IMR-90 (cell line): ENCODE measurements around the gene INSYN1. TPM values are rescaled to one million over a fixed set of nuclear protein-coding genes. Genes with fewer than 3 reads are reported as not detected.

ENCODE experiments used
- ATAC-seq: fragments of 200-7000 bp; cut with Tn5 transposase; 2 replicates; pipeline ENCODE4 v1.9.1; 2020; ENCODE audit warnings: low read depth, mild to moderate bottlenecking, moderate library complexity
- BruUV-seq: library from RNA; stranded (reverse); fragments of 400-500 nt; replicated peaks from 2 replicates; lab custom pipeline; 2021; lab: Mats Ljungman, UMichigan
- CTCF ChIA-PET: fragments of 300-600 bp; formaldehyde crosslinking; extraction: SDS; loops from one replicate; lab custom pipeline; 2021; ENCODE audit warnings: antibody characterized with exemption; lab: Yijun Ruan, JAX
- POLR2A ChIA-PET: fragments of 300-600 bp; sonication (Branson Sonifier 250); formaldehyde crosslinking; loops from one replicate; lab custom pipeline; 2022; ENCODE audit warnings: antibody characterized with exemption; ENCODE audit not compliant: unreplicated experiment; lab: Charles Lee
- DNase-seq: peaks from one replicate; pipeline ENCODE4 v3.0.0; 2013
- H2AFZ ChIP-seq: replicated peaks from 2 replicates; pipeline ENCODE3; 2013; ENCODE audit warnings: low read length, mild to moderate bottlenecking; ENCODE audit not compliant: poor library complexity
- H2AK5ac ChIP-seq: 2 replicates; pipeline ENCODE4 v1.6.1; 2013; ENCODE audit warnings: low read depth, low read length, inconsistent platforms
- H2AK9ac ChIP-seq: replicated peaks from 2 replicates; pipeline ENCODE3; 2013; ENCODE audit warnings: mild to moderate bottlenecking, low read depth, low read length, moderate library complexity; ENCODE audit not compliant: poor library complexity
- H2BK120ac ChIP-seq: 2 replicates; pipeline ENCODE4 v1.6.1; 2013; ENCODE audit warnings: low read depth, low read length, inconsistent platforms
- H2BK15ac ChIP-seq: 3 replicates; pipeline ENCODE4 v1.6.1; 2013; ENCODE audit warnings: low read depth, low read length, inconsistent platforms
- H2BK20ac ChIP-seq: 2 replicates; pipeline ENCODE4 v1.6.1; 2013; ENCODE audit warnings: low read depth, mild to moderate bottlenecking, inconsistent platforms, low read length, moderate library complexity
- H2BK5ac ChIP-seq: 2 replicates; pipeline ENCODE4 v1.6.1; 2013; ENCODE audit warnings: mild to moderate bottlenecking, low read depth, low read length, inconsistent platforms; ENCODE audit not compliant: poor library complexity, severe bottlenecking
- H3K14ac ChIP-seq: replicated peaks from 2 replicates; pipeline ENCODE4 v1.6.1; 2013; ENCODE audit warnings: low read depth, low read length, inconsistent platforms
- H3K18ac ChIP-seq: 2 replicates; pipeline ENCODE4 v1.6.1; 2013; ENCODE audit warnings: low read depth, low read length, control low read depth
- H3K23ac ChIP-seq: 2 replicates; pipeline ENCODE4 v1.6.1; 2013; ENCODE audit warnings: low read depth, low read length, inconsistent platforms
- H3K27ac ChIP-seq: 2 replicates; pipeline ENCODE4 v1.5.1; 2013; ENCODE audit warnings: mild to moderate bottlenecking, control low read depth, low read length; ENCODE audit not compliant: insufficient read depth
- H3K27me3 ChIP-seq: 2 replicates; pipeline ENCODE4 v1.6.1; 2013; ENCODE audit warnings: low read length; ENCODE audit not compliant: control insufficient read depth, insufficient read depth
- H3K36me3 ChIP-seq: 2 replicates; pipeline ENCODE4 v1.6.1; 2013; ENCODE audit warnings: low read length, mixed read lengths; ENCODE audit not compliant: control insufficient read depth, insufficient read depth
- H3K4ac ChIP-seq: 2 replicates; pipeline ENCODE4 v1.6.1; 2013; ENCODE audit warnings: low read depth, low read length, inconsistent platforms
- H3K4me1 ChIP-seq: 2 replicates; pipeline ENCODE4 v1.6.1; 2013; ENCODE audit warnings: low read length, mixed read lengths; ENCODE audit not compliant: control insufficient read depth, insufficient read depth
- H3K4me2 ChIP-seq: 2 replicates; pipeline ENCODE4 v1.6.1; 2013; ENCODE audit warnings: low read depth, mild to moderate bottlenecking, control low read depth, low read length, moderate library complexity
- H3K4me3 ChIP-seq: 2 replicates; pipeline ENCODE4 v1.5.1; 2013; ENCODE audit warnings: low read depth, mild to moderate bottlenecking, control low read depth, low read length, moderate library complexity; ENCODE audit not compliant: insufficient read depth
- H3K56ac ChIP-seq: 2 replicates; pipeline ENCODE4 v1.6.1; 2013; ENCODE audit warnings: low read length, inconsistent platforms; ENCODE audit not compliant: insufficient read depth; ENCODE audit errors: extremely low read depth
- H3K79me1 ChIP-seq, 2 experiments: 2 replicates each; pipeline ENCODE4 v1.6.1; 2013; ENCODE audit warnings: low read length in 2 of 2, inconsistent platforms in 1 of 2, low read depth in 1 of 2
- H3K9ac ChIP-seq: 2 replicates; pipeline ENCODE4 v1.6.1; 2013; ENCODE audit warnings: low read depth, low read length, control low read depth
- H3K9me1 ChIP-seq: 2 replicates; pipeline ENCODE4 v1.6.1; 2013; ENCODE audit warnings: low read length, inconsistent platforms; ENCODE audit not compliant: insufficient read depth
- H3K9me3 ChIP-seq: 2 replicates; pipeline ENCODE4 v1.6.1; 2013; ENCODE audit warnings: low read length; ENCODE audit not compliant: control insufficient read depth, insufficient read depth
- H4K20me1 ChIP-seq: 2 replicates; pipeline ENCODE4 v1.6.1; 2013; ENCODE audit warnings: low read length, inconsistent platforms; ENCODE audit not compliant: insufficient read depth
- H4K5ac ChIP-seq: 2 replicates; pipeline ENCODE4 v1.6.1; 2013; ENCODE audit warnings: mild to moderate bottlenecking, low read depth, low read length, control low read depth
- H4K8ac ChIP-seq, 2 experiments: 2 replicates each; pipeline ENCODE4 v1.6.1; 2013; ENCODE audit warnings: low read depth in 2 of 2, low read length in 2 of 2, control low read depth in 1 of 2, inconsistent platforms in 1 of 2
- H4K91ac ChIP-seq: 2 replicates; pipeline ENCODE4 v1.6.1; 2013; ENCODE audit warnings: low read depth, low read length, inconsistent platforms; ENCODE audit not compliant: insufficient read depth
- BHLHE40 ChIP-seq: fragments of 150-350 bp; IDR thresholded peaks from 2 replicates; pipeline ENCODE4 v1.6.1; 2016; ENCODE audit warnings: mild to moderate bottlenecking, low read depth, low read length
- CEBPB ChIP-seq: IDR thresholded peaks from 2 replicates; pipeline ENCODE4 v1.6.1; 2012; ENCODE audit warnings: low read depth, low read length, improper control_type of control experiment
- CHD1 ChIP-seq: IDR thresholded peaks from 2 replicates; pipeline ENCODE4 v1.6.1; 2012; ENCODE audit warnings: low read depth, low read length, improper control_type of control experiment
- FOS ChIP-seq: fragments of 150-350 bp; IDR thresholded peaks from 2 replicates; pipeline ENCODE4 v1.6.1; 2016; ENCODE audit warnings: low read depth, low read length
- MAFK ChIP-seq: IDR thresholded peaks from 2 replicates; pipeline ENCODE4 v1.6.1; 2012; ENCODE audit warnings: low read depth, low read length, improper control_type of control experiment
- MAZ ChIP-seq: IDR thresholded peaks from 2 replicates; pipeline ENCODE4 v1.6.1; 2012; ENCODE audit warnings: low read depth, mild to moderate bottlenecking, low read length, improper control_type of control experiment, moderate library complexity, borderline replicate concordance
- RAD21 ChIP-seq: IDR thresholded peaks from 2 replicates; pipeline ENCODE4 v1.6.1; 2012; ENCODE audit warnings: low read length, improper control_type of control experiment
- RCOR1 ChIP-seq: IDR thresholded peaks from 2 replicates; pipeline ENCODE4 v1.6.1; 2012; ENCODE audit warnings: mild to moderate bottlenecking, low read length, improper control_type of control experiment; ENCODE audit not compliant: insufficient replicate concordance
- RFX5 ChIP-seq: IDR thresholded peaks from 2 replicates; pipeline ENCODE4 v1.8.0; 2012; ENCODE audit warnings: low read depth, mild to moderate bottlenecking, low read length, moderate library complexity
- whole genome bisulfite sequencing, 2 experiments: methylation state at CpG; one replicate each; pipeline versions ENCODE4 v1.1.5 to v1.1.7; 2013; ENCODE audit warnings: missing lambda C conversion rate in 2 of 2; ENCODE audit not compliant: insufficient read length in 1 of 2; ENCODE audit errors: extremely low coverage in 2 of 2; 5-methylcytosine and 5-hydroxymethylcytosine counted together
- dilution Hi-C: fragments of 300-500 bp; cut with HindIII; formaldehyde crosslinking; loops from one replicate; pipeline ENCODE4 v1.14.3; 2018; ENCODE audit warnings: low sequenced_read_pairs; ENCODE audit not compliant: unreplicated experiment
- in situ Hi-C: fragments of 300-500 bp; cut with MboI; formaldehyde crosslinking; loops from 3 replicates; pipeline ENCODE4 v1.14.3; 2019; ENCODE audit warnings: low sequenced_read_pairs, inconsistent platforms, mixed read lengths
- intact Hi-C: fragments of 100-400 bp; cut with micrococcal nuclease; formaldehyde crosslinking; loops from 2 replicates; pipeline ENCODE4 v1.10.0; 2022
- polyA plus RNA-seq, 3 experiments: library from polyadenylated mRNA; depleted of rRNA; stranded (reverse); fragments of >200 nt; gene quantifications; 2 replicates each; pipeline ENCODE4 v1.2.3, GENCODE V29; 2012; ENCODE audit warnings: low replicate concordance in 1 of 3
- total RNA-seq: library from RNA; depleted of rRNA; stranded (reverse); fragments of >200 nt; gene quantifications from 2 replicates; pipeline ENCODE4 v1.2.3, GENCODE V29; 2012

The INSYN1 gene
- total and polyA plus RNA-seq, 2 of the 4 experiments (the other 2 are of a cell fraction) = 0.18 to 0.34 TPM

DNA sequence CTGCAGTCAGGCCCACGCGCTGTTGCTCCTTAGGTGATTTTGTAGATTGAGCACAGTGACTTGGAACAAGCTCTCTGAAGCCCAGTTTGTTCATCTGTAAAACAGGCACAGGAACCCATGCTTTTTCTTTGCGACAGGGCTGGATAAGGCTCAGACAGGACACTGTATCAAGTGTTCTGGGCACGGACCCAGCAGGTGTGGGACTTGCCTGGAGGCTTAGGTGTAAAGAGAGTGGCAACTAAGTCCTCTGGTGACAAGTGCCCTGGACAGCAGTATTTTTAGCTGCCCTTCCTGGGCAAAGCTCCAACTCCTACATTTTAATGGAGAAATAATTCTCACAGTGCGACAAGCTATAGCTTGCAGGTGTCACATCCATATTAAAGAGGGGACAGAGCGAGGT lies 36.7 kb downstream of the INSYN1 start:
- Histone ChIP-seq H3K79me1 (no peaks in the 10 kb centered on the region; a peak in 1 of 4 replicates), H3K23ac (no peak overlapping the region), H2AK5ac (no peak overlapping the region), H3K18ac (no peak overlapping the region), H3K14ac (no peak overlapping the region), H4K8ac (no peak overlapping the region), H2BK20ac (no peak overlapping the region), H3K4ac (no peak overlapping the region), H4K5ac (no peak overlapping the region), H4K91ac (no peak overlapping the region), H2BK15ac (no peak overlapping the region), H2BK120ac (no peak overlapping the region), H3K4me3 (no peak overlapping the region), H3K4me1 (no peaks in the 10 kb centered on the region), H3K4me2 (no peak overlapping the region), H3K9me3 (no peaks in the 10 kb centered on the region), H2AFZ (no peak overlapping the region), H2BK5ac (no peak overlapping the region), H2AK9ac (no peak overlapping the region), H3K27ac (no peak overlapping the region), H3K27me3 (peaks cover 22% of the 10 kb centered on the region), H3K56ac (no peak overlapping the region), H3K36me3 (peaks cover 20% of the 10 kb centered on the region), H4K20me1 (peaks cover 5% of the 10 kb centered on the region), H3K9ac (no peak overlapping the region), H3K9me1 (no peaks in the 10 kb centered on the region)
- dilution Hi-C loops (no loop called here), intact Hi-C loops (no loop called here), in situ Hi-C loops (no loop called here)
- TF ChIP-seq CEBPB = no peak
- no peak for TF ChIP-seq CHD1
- no peak for TF ChIP-seq FOS
- TF ChIP-seq MAFK = no peak
- TF ChIP-seq MAZ = no peak
- no peak for TF ChIP-seq BHLHE40
- no peak for TF ChIP-seq RFX5
- no peak for TF ChIP-seq RAD21
- TF ChIP-seq RCOR1 = no peak
- ChIA-PET POLR2A (no interaction called here), CTCF (interaction anchor here (1.3 kb wide), 1 partner anchor 17 kb away, joined by 3 read pairs; no protein-coding TSS in a partner anchor)
- WGBS, 2 experiments = 100% methylated on average over 1 of the region's 6 CpGs; no CpG with 5 or more reads in 1 of the 2 experiments
- DNase-seq (no peak), ATAC-seq (no peak)
- BruUV-seq = no TSS peak
